GM19035 (cell line): Measurements from ENCODE around the gene SLC38A8.

ENCODE experiments used
- ATAC-seq: cut with Tn5 transposase; IDR thresholded peaks from one replicate; pipeline ENCODE4 v1.9.1; 2021; ENCODE audit not compliant: unreplicated experiment

The SLC38A8 gene

GRCh38 chr16:84068783-84069462, 26.3 kb upstream of the SLC38A8 start:
- no peak for ATAC-seq

- no peak for ATAC-seq
Measured at GRCh38 chr16:84068041-84068440, 25.4 kb upstream of the SLC38A8 start.

GRCh38 chr16:84067640-84068039, 25.0 kb upstream of the SLC38A8 start:
- no peak for ATAC-seq

- no peak for ATAC-seq
Measured at GRCh38 chr16:84065536-84066132, 23.0 kb upstream of the SLC38A8 start.

- ATAC-seq = no peak
Measured at GRCh38 chr16:84063980-84064379, 21.4 kb upstream of the SLC38A8 start.

GRCh38 chr16:84062734-84063640, 20.4 kb upstream of the SLC38A8 start:
- no peak for ATAC-seq

GRCh38 chr16:84061236-84061819, 18.7 kb upstream of the SLC38A8 start:
- no peak for ATAC-seq

- ATAC-seq = no peak
Measured at GRCh38 chr16:84059946-84060901, 17.6 kb upstream of the SLC38A8 start.

GRCh38 chr16:84059111-84059510, 16.5 kb upstream of the SLC38A8 start:
- no peak for ATAC-seq

GRCh38 chr16:84058664-84059063, 16.1 kb upstream of the SLC38A8 start:
- ATAC-seq = no peak

- no peak for ATAC-seq
Measured at GRCh38 chr16:84058211-84058610, 15.6 kb upstream of the SLC38A8 start.

- ATAC-seq = no peak
Measured at GRCh38 chr16:84056933-84057332, 14.3 kb upstream of the SLC38A8 start.

- ATAC-seq = no peak
Measured at GRCh38 chr16:84055801-84056634, 13.4 kb upstream of the SLC38A8 start.

GRCh38 chr16:84055366-84055765, 12.8 kb upstream of the SLC38A8 start:
- ATAC-seq = no peak

- no peak for ATAC-seq
Measured at GRCh38 chr16:84054916-84055315, 12.3 kb upstream of the SLC38A8 start.

- ATAC-seq = no peak
Measured at GRCh38 chr16:84054271-84054670, 11.7 kb upstream of the SLC38A8 start.

GRCh38 chr16:84053237-84053636, 10.6 kb upstream of the SLC38A8 start:
- no peak for ATAC-seq

- ATAC-seq = no peak
Measured at GRCh38 chr16:84052071-84052622, 9.6 kb upstream of the SLC38A8 start.

- no peak for ATAC-seq
Measured at GRCh38 chr16:84050316-84050715, 7.7 kb upstream of the SLC38A8 start.
